Left lung (tissue), 10 donors: ENCODE measurements around the gene TMEM127. TPM values are rescaled to one million over a fixed set of nuclear protein-coding genes. Genes with fewer than 3 reads are reported as not detected.

Experiments
- ATAC-seq: fragments of 200-7000 bp; cut with Tn5 transposase; one replicate; pipeline ENCODE4 v1.9.1; 2020; ENCODE audit warnings: moderate library complexity
- DNase-seq, 4 donors: peaks; one replicate each; pipeline ENCODE4 v3.0.0-alpha.2; 2013 to 2020
- H3K27ac ChIP-seq, 2 donors: fragments of 200-600 bp; sonication (generic) in 1 of 2; one replicate each; pipeline versions ENCODE4 v1.5.0 to v1.8.0; 2020 to 2021
- H3K27me3 ChIP-seq, 2 donors: fragments of 200-600 bp; sonication (generic) in 1 of 2; one replicate each; pipeline versions ENCODE4 v1.5.0 to v1.8.0; 2020 to 2021
- H3K36me3 ChIP-seq, 2 donors: fragments of 200-600 bp; sonication (generic) in 1 of 2; one replicate each; pipeline versions ENCODE4 v1.5.0 to v1.8.0; 2020 to 2021
- H3K4me1 ChIP-seq, 2 donors: fragments of 200-600 bp; one replicate each; pipeline ENCODE4 v1.8.0; 2021
- H3K4me3 ChIP-seq, 2 donors: fragments of 200-600 bp; sonication (generic) in 1 of 2; one replicate each; pipeline versions ENCODE4 v1.5.0 to v1.8.0; 2020 to 2021; ENCODE audit warnings: mild to moderate bottlenecking in 1 of 2
- H3K9me3 ChIP-seq, 2 donors: fragments of 200-600 bp; sonication (generic) in 1 of 2; one replicate each; pipeline versions ENCODE4 v1.5.0 to v1.8.0; 2020 to 2021
- CTCF ChIP-seq, 2 donors: fragments of 200-600 bp; sonication (generic) in 1 of 2; IDR thresholded peaks; one replicate each; pipeline versions ENCODE4 v1.5.0 to v1.8.0; 2021; ENCODE audit warnings: antibody characterized with exemption in 2 of 2
- intact Hi-C, 2 donors: fragments of 100-400 bp; cut with DNase I; formaldehyde crosslinking; loops; one replicate each; pipeline versions ENCODE4 v1.11.2 to v1.14.2; 2022
- polyA plus RNA-seq, 6 donors: library from polyadenylated mRNA; unstranded; fragments of 120-200 nt; gene quantifications; one replicate each; pipeline ENCODE4 v1.2.1, GENCODE V29; 2013; ENCODE audit not compliant: insufficient read length in 6 of 6
- total RNA-seq, 2 donors: library from RNA; stranded (reverse); fragmentation: NEBNext Ultra II Directional; extraction: Animal tissue kit (Norgen Biotek cat#: 25700); gene quantifications; one replicate each; pipeline ENCODE4 v1.2.1, GENCODE V29; 2021
- donor health status: DM: no; HTN: yes; CAD: no.
- donor health status: DM: no; HTN: no; CAD: no.

TMEM127 gene
- total and polyA plus RNA-seq, 8 donors, result 29.1 to 79.9 (median 34.5) TPM

- H3K4me3 ChIP-seq, result no peak overlapping the region
- no peaks in the 10 kb centered on the region for H3K27me3 ChIP-seq
- H3K36me3 ChIP-seq, result peaks cover 0 to 28% of the 10 kb centered on the region in 2 donors
- no peak for TF ChIP-seq CTCF (IDR thresholded peaks at IDR 0.05)
- ATAC-seq (no peak), DNase-seq (no peak)
- H3K27ac ChIP-seq, result no peak overlapping the region
- H3K9me3 ChIP-seq, result no peaks in the 10 kb centered on the region
- intact Hi-C loops, result no loop called here
- H3K4me1 ChIP-seq, result peaks cover 6 to 75% of the 10 kb centered on the region in 2 donors
Observed at GRCh38 chr2:96247896-96248295, 17.9 kb downstream of the TMEM127 start.

GRCh38 chr2:96247009-96247408, 18.8 kb downstream of the TMEM127 start:
- Histone ChIP-seq H3K27me3 (no peaks in the 10 kb centered on the region), H3K4me1 (peaks cover 6 to 76% of the 10 kb centered on the region in 2 donors), H3K36me3 (peaks cover 0 to 19% of the 10 kb centered on the region in 2 donors), H3K4me3 (no peak overlapping the region), H3K9me3 (no peaks in the 10 kb centered on the region), H3K27ac (peak overlapping the region in 1 of 2 donors; percentile 84)
- DNase-seq (no peak), ATAC-seq (peak; percentile 20)
- intact Hi-C loops, result no loop called here
- TF ChIP-seq CTCF (IDR thresholded peaks at IDR 0.05), result no peak

- peaks cover 4 to 78% of the 10 kb centered on the region in 2 donors for H3K4me1 ChIP-seq
- no peak for TF ChIP-seq CTCF (IDR thresholded peaks at IDR 0.05)
- ATAC-seq (peak; percentile 53), DNase-seq (peak in 1 of 4 donors; percentile 59)
- H3K27ac ChIP-seq, result peak overlapping the region in 1 of 2 donors; percentile 84
- H3K9me3 ChIP-seq, result no peaks in the 10 kb centered on the region
- H3K4me3 ChIP-seq, result no peak overlapping the region
- peaks cover 0 to 9% of the 10 kb centered on the region in 2 donors for H3K36me3 ChIP-seq
- intact Hi-C loops, result no loop called here
- H3K27me3 ChIP-seq, result no peaks in the 10 kb centered on the region
Observed at GRCh38 chr2:96245609-96246390, 20.0 kb downstream of the TMEM127 start.

GRCh38 chr2:96243843-96244242, 22.0 kb downstream of the TMEM127 start:
- Histone ChIP-seq H3K27me3 (no peaks in the 10 kb centered on the region), H3K27ac (no peak overlapping the region), H3K9me3 (no peaks in the 10 kb centered on the region), H3K4me1 (peaks cover 0 to 64% of the 10 kb centered on the region in 2 donors), H3K36me3 (no peaks in the 10 kb centered on the region), H3K4me3 (no peak overlapping the region)
- DNase-seq (no peak), ATAC-seq (no peak)
- intact Hi-C loops, result no loop called here
- no peak for TF ChIP-seq CTCF (IDR thresholded peaks at IDR 0.05)

GRCh38 chr2:96241900-96242611, 23.7 kb downstream of the TMEM127 start:
- H3K9me3 ChIP-seq, result no peaks in the 10 kb centered on the region
- intact Hi-C loops, result no loop called here
- ATAC-seq (peak; percentile 82), DNase-seq (peak in 1 of 4 donors; percentile 74)
- H3K27ac ChIP-seq, result peak overlapping the region; percentile 83 to 96
- peaks cover 0 to 48% of the 10 kb centered on the region in 2 donors for H3K4me1 ChIP-seq
- no peak overlapping the region for H3K4me3 ChIP-seq
- no peak for TF ChIP-seq CTCF (IDR thresholded peaks at IDR 0.05)
- H3K36me3 ChIP-seq, result no peaks in the 10 kb centered on the region
- H3K27me3 ChIP-seq, result no peaks in the 10 kb centered on the region
